Endodermal cell (in vitro differentiated cells): ENCODE results near the gene NOCT. TPM values are rescaled to one million over a fixed set of nuclear protein-coding genes. Genes with fewer than 3 reads are reported as not detected.

Source experiments
- DNase-seq: peaks from one replicate; pipeline ENCODE4 v3.0.0-alpha.2; 2017
- H3K27ac ChIP-seq: 2 replicates; pipeline ENCODE4 v1.5.1; 2013; ENCODE audit warnings: mild to moderate bottlenecking, low read depth, low read length, moderate library complexity
- H3K27me3 ChIP-seq: 2 replicates; pipeline ENCODE4 v1.6.1; 2013; ENCODE audit warnings: mild to moderate bottlenecking, low read length, moderate library complexity; ENCODE audit not compliant: insufficient read depth, control insufficient read depth, poor library complexity, severe bottlenecking
- H3K36me3 ChIP-seq: 2 replicates; pipeline ENCODE4 v1.7.0; 2013; ENCODE audit warnings: mild to moderate bottlenecking, low read length, moderate library complexity; ENCODE audit not compliant: control insufficient read depth, insufficient read depth
- H3K4me1 ChIP-seq: one replicate; pipeline ENCODE4 v1.7.0; 2013; ENCODE audit warnings: low read length; ENCODE audit not compliant: control insufficient read depth, insufficient read depth
- H3K4me3 ChIP-seq: 2 replicates; pipeline ENCODE4 v1.5.1; 2013; ENCODE audit warnings: mild to moderate bottlenecking, low read length, moderate library complexity
- H3K9ac ChIP-seq: 2 replicates; pipeline ENCODE4 v1.6.1; 2013; ENCODE audit warnings: mild to moderate bottlenecking, low read length, moderate library complexity; ENCODE audit not compliant: poor library complexity, severe bottlenecking; ENCODE audit errors: extremely low read depth
- H3K9me3 ChIP-seq: 2 replicates; pipeline ENCODE4 v1.6.1; 2013; ENCODE audit warnings: mild to moderate bottlenecking, low read length, moderate library complexity; ENCODE audit not compliant: control insufficient read depth
- H3K27ac Mint-ChIP-seq: 2 replicates; pipeline ENCODE4 v1.8.0; 2020; ENCODE audit warnings: mixed read lengths
- H3K27me3 Mint-ChIP-seq: 2 replicates; pipeline ENCODE4 v1.8.0; 2021; ENCODE audit warnings: mild to moderate bottlenecking, mixed read lengths; ENCODE audit not compliant: insufficient read depth
- H3K36me3 Mint-ChIP-seq: 2 replicates; pipeline ENCODE4 v1.8.0; 2020; ENCODE audit warnings: low read depth, mixed read lengths
- H3K4me1 Mint-ChIP-seq: 2 replicates; pipeline ENCODE4 v1.8.0; 2020; ENCODE audit warnings: mixed read lengths
- H3K4me3 Mint-ChIP-seq: 2 replicates; pipeline ENCODE4 v1.8.0; 2020; ENCODE audit warnings: mild to moderate bottlenecking, moderate library complexity, mixed read lengths
- H3K9me3 Mint-ChIP-seq: 2 replicates; pipeline ENCODE4 v1.8.0; 2020; ENCODE audit warnings: mild to moderate bottlenecking, mixed read lengths
- CTCF ChIP-seq: fragments of 200-600 bp; sonication (generic); conservative IDR thresholded peaks from 2 replicates; pipeline ENCODE4 v1.5.0; 2021; ENCODE audit warnings: antibody characterized with exemption, mild to moderate bottlenecking
- WGBS, 2 experiments: methylation state at CpG; one replicate each; pipeline versions ENCODE4 v1.1.5 to v1.1.7; 2013; ENCODE audit warnings: missing lambda C conversion rate in 2 of 2, mixed read lengths in 1 of 2; ENCODE audit not compliant: insufficient coverage in 1 of 2, insufficient read length in 1 of 2; 5-methylcytosine and 5-hydroxymethylcytosine counted together
- long read RNA-seq, 4 experiments: library from polyadenylated mRNA in 2 of 4; library from RNA in 1 of 4; library from capped mRNA in 1 of 4; stranded (forward) in 3 of 4; unstranded in 1 of 4; transcript quantifications; one replicate each; pipeline ENCODE4 v2.0.0, GENCODE V29; 2020 to 2021; ENCODE audit warnings: inconsistent platforms in 1 of 4
- polyA plus RNA-seq, 2 experiments: library from polyadenylated mRNA; stranded (reverse); fragments of 50-300 nt; gene quantifications; one replicate each; pipeline ENCODE4 v1.2.3, GENCODE V29; 2013
- total RNA-seq, 2 donors: library from RNA; stranded (reverse); fragmentation: NEBNext Ultra II Directional in 1 of 2; extraction: Animal tissue kit (Norgen Biotek cat#: 25700) in 1 of 2; gene quantifications; 2 replicates in 1 of 2; 3 replicates in 1 of 2; pipeline ENCODE4 v1.2.1, GENCODE V29; 2021

NOCT gene
- 10 to 100 TPM; 11.7 to 22.3 TPM for total RNA-seq
- 7.1 TPM for polyA plus RNA-seq (2013, experiment 1 of 2)
- 7.7 TPM for polyA plus RNA-seq (2013, experiment 2 of 2)
- long read RNA-seq, experiment 1, partial matches to known transcripts = 0 of 2 reads
- long read RNA-seq, experiment 1, other reads (novel, unspliced or antisense) = 2 of 2 reads
- long read RNA-seq, experiment 2, partial matches to known transcripts = 0 of 3 reads
- long read RNA-seq, experiment 2, other reads (novel, unspliced or antisense) = 0 of 3 reads
- long read RNA-seq, experiment 3, partial matches to known transcripts = 0 of 3 reads
- long read RNA-seq, experiment 3, other reads (novel, unspliced or antisense) = 0 of 3 reads
- long read RNA-seq, experiment 4 = 0 reads

GRCh38 chr4:139015269-139015947 lies at the start of gene NOCT:
TSS of gene NOCT (plus strand) at chr4:139015781. CDS start at chr4:139015982, 201 bp downstream.
- peaks cover 43% of the 10 kb centered on the region for H3K4me1 Mint-ChIP-seq
- peak within 1 kb of the TSS; percentile 100 for H3K27ac Mint-ChIP-seq
- H3K9me3 ChIP-seq = no peaks in the 10 kb centered on the region
- peaks cover 2% of the 10 kb centered on the region for H3K36me3 Mint-ChIP-seq
- no peaks in the 10 kb centered on the region for H3K27me3 ChIP-seq
- H3K4me1 ChIP-seq = peaks cover 13% of the 10 kb centered on the region
- H3K9ac ChIP-seq = peak within 1 kb of the TSS; percentile 96
- no peaks in the 10 kb centered on the region for H3K36me3 ChIP-seq
- TF ChIP-seq CTCF = peak; percentile 15
- DNase-seq = peak; percentile 93
- peak within 1 kb of the TSS; percentile 87 for H3K4me3 Mint-ChIP-seq
- H3K27me3 Mint-ChIP-seq = no peaks in the 10 kb centered on the region
- peak within 1 kb of the TSS; percentile 86 for H3K4me3 ChIP-seq
- peak within 1 kb of the TSS; percentile 99 for H3K27ac ChIP-seq
- H3K9me3 Mint-ChIP-seq = no peaks in the 10 kb centered on the region
- 0 to 2% methylated on average over 31 to 62 of the region's 62 CpGs for WGBS, 2 experiments

GRCh38 chr4:138967313-138967712 lies 48.3 kb upstream of the NOCT start:
- Histone ChIP-seq H3K36me3 (no peaks in the 10 kb centered on the region), H3K9ac (no peak overlapping the region), H3K9me3 (no peaks in the 10 kb centered on the region), H3K4me3 (no peak overlapping the region), H3K27me3 (no peaks in the 10 kb centered on the region), H3K27ac (no peak overlapping the region), H3K4me1 (no peaks in the 10 kb centered on the region)
- no peaks in the 10 kb centered on the region for H3K9me3 Mint-ChIP-seq
- no peak overlapping the region for H3K4me3 Mint-ChIP-seq
- WGBS, 2 experiments = 96% methylated on average over 2 of the region's 3 CpGs; no CpG with 5 or more reads in 1 of the 2 experiments
- no peaks in the 10 kb centered on the region for H3K36me3 Mint-ChIP-seq
- no peak for DNase-seq
- TF ChIP-seq CTCF = no peak
- H3K27me3 Mint-ChIP-seq = no peaks in the 10 kb centered on the region
- peaks cover 2% of the 10 kb centered on the region for H3K4me1 Mint-ChIP-seq
- H3K27ac Mint-ChIP-seq = no peak overlapping the region

- H3K27me3 Mint-ChIP-seq = no peaks in the 10 kb centered on the region
- H3K27ac Mint-ChIP-seq = peak overlapping the region; percentile 57
- no peak for TF ChIP-seq CTCF
- no peaks in the 10 kb centered on the region for H3K9me3 Mint-ChIP-seq
- H3K4me1 Mint-ChIP-seq = peaks cover 31% of the 10 kb centered on the region
- no peaks in the 10 kb centered on the region for H3K36me3 Mint-ChIP-seq
- Histone ChIP-seq H3K27me3 (no peaks in the 10 kb centered on the region), H3K9ac (no peak overlapping the region), H3K27ac (no peak overlapping the region), H3K4me3 (peak overlapping the region; percentile 58), H3K9me3 (no peaks in the 10 kb centered on the region), H3K4me1 (peaks cover 5% of the 10 kb centered on the region), H3K36me3 (no peaks in the 10 kb centered on the region)
- peak; percentile 83 for DNase-seq
- 31 to 43% methylated on average over 7 to 9 of the region's 9 CpGs for WGBS, 2 experiments
- H3K4me3 Mint-ChIP-seq = no peak overlapping the region
Measured at GRCh38 chr4:138972956-138973801, 42.4 kb upstream of the NOCT start.
